Heart left ventricle (tissue), 16 donors: Measurements from ENCODE around the gene ISL2. TPM values are rescaled to one million over a fixed set of nuclear protein-coding genes. Genes with fewer than 3 reads are reported as not detected.

Experiments
- ATAC-seq, 4 donors: fragments of 200-7000 bp; cut with Tn5 transposase; one replicate each; pipeline ENCODE4 v1.9.1; 2020 to 2022; ENCODE audit warnings: moderate library complexity in 4 of 4, mild to moderate bottlenecking in 3 of 4, moderate number of reproducible peaks in 1 of 4
- DNase-seq, 5 donors: peaks; one replicate each; pipeline ENCODE4 v3.0.0-alpha.2; 2020
- H3K27ac ChIP-seq, 12 donors: fragments of 200-600 bp; sonication (generic) in 4 of 12; one replicate each; pipeline versions ENCODE4 v1.5.0 to v1.8.0; 2016 to 2022; ENCODE audit warnings: mild to moderate bottlenecking in 2 of 12
- H3K27me3 ChIP-seq, 9 donors: fragments of 200-600 bp; sonication (generic) in 2 of 9; one replicate each; pipeline versions ENCODE4 v1.5.1 to v1.8.0; 2016 to 2022; ENCODE audit warnings: mild to moderate bottlenecking in 3 of 9
- H3K36me3 ChIP-seq, 9 donors: fragments of 200-600 bp; sonication (generic) in 2 of 9; one replicate each; pipeline versions ENCODE4 v1.5.0 to v1.8.0; 2018 to 2022; ENCODE audit warnings: mild to moderate bottlenecking in 2 of 9
- H3K4me1 ChIP-seq, 12 donors: fragments of 200-600 bp; sonication (generic) in 4 of 12; one replicate each; pipeline versions ENCODE4 v1.5.0 to v1.8.0; 2016 to 2022; ENCODE audit warnings: mild to moderate bottlenecking in 3 of 12
- H3K4me3 ChIP-seq, 12 donors: fragments of 200-600 bp; sonication (generic) in 4 of 12; one replicate each; pipeline versions ENCODE4 v1.5.0 to v1.8.0; 2017 to 2022; ENCODE audit warnings: mild to moderate bottlenecking in 9 of 12, moderate library complexity in 4 of 12
- H3K9me3 ChIP-seq, 12 donors: fragments of 200-600 bp; sonication (generic) in 4 of 12; one replicate each; pipeline versions ENCODE4 v1.5.0 to v1.8.0; 2016 to 2022; ENCODE audit warnings: mild to moderate bottlenecking in 1 of 12
- CTCF ChIP-seq, 12 donors: fragments of 200-600 bp; sonication (generic) in 4 of 12; IDR thresholded peaks; one replicate each; pipeline versions ENCODE4 v1.5.0 to v1.8.0; 2018 to 2022; ENCODE audit warnings: antibody characterized with exemption in 12 of 12, mild to moderate bottlenecking in 5 of 12
- POLR2A ChIP-seq, 2 donors: fragments of 450-650 bp; IDR thresholded peaks; one replicate each; pipeline ENCODE4 v1.6.1; 2017; ENCODE audit warnings: antibody characterized with exemption in 2 of 2, mild to moderate bottlenecking in 2 of 2, moderate library complexity in 2 of 2
- WGBS, 4 donors: extraction: QIAGEN DNeasy Blood & Tissue Kit in 2 of 4; methylation state at CpG; one replicate each; pipeline versions ENCODE4 v1.1.5 to v1.1.7; 2013 to 2018; 5-methylcytosine and 5-hydroxymethylcytosine counted together
- intact Hi-C, 10 donors: fragments of 100-400 bp; cut with DNase I; formaldehyde crosslinking; loops; one replicate each; pipeline versions ENCODE4 v1.11.1 to v1.14.2; 2022
- polyA plus RNA-seq, 2 donors: library from polyadenylated mRNA; stranded (reverse); fragments of 200-250 nt; gene quantifications; one replicate each; pipeline ENCODE4 v1.2.3, GENCODE V29; 2013
- total RNA-seq, 9 donors: library from RNA; depleted of rRNA in 2 of 9; stranded (reverse); fragments of >200 nt in 2 of 9; fragmentation: NEBNext Ultra II Directional in 3 of 9; extraction: Animal tissue kit (Norgen Biotek cat#: 25700) in 3 of 9; gene quantifications; one replicate each; pipeline versions ENCODE4 v1.1.0 to v1.2.4, GENCODE V29; 2016 to 2023
- donor health status: ischemic (EF 13 %, LVEDD 7.1; RV severe dilation, severe dysfunction).
- donor health status: healthy with polysubstance abuse.
- donor health status: DM: no; HTN: yes; CAD: no.
- donor health status: DM: no; HTN: no; CAD: no.
- donor health status: ischemic (EF 25% LVEDD 6.9; RV normal size, moderate dysfunction).
- donor health status: ischemic (EF 25% LVEDD 5.7; RV mildly dilated, moderate dysfunction).
- donor health status: healthy.
- donor health status: DM: yes; HTN: yes; CAD: no.
- donor health status: ischemic (EF 35%, LVEDD 5.7; RV mildly dilated, moderate dysfunction).
- donor health status: nonischemic (EF 11% LVEDD 7.7; RV severe dilation, severe dysfunction).
- donor health status: DM: yes; HTN: yes; CAD: no.
- donor health status: PGD.
- donor health status: ischemic (EF 29% LVEDD 5.4; RV normal size, mild dysfunction).
- donor health status: nonischemic (EF 23%, LVEDD 6.1; RV moderate dilation, normal function).

The ISL2 gene
- total and polyA plus RNA-seq, 11 donors, result not detected

- H3K9me3 ChIP-seq, result no peaks in the 10 kb centered on the region
- ATAC-seq, result no peak
These were observed 16.5 kb downstream of the ISL2 start for GRCh38 chr15:76353023-76353577.

GRCh38 chr15:76353903-76354302 is 17.3 kb downstream of the ISL2 start:
- H3K9me3 ChIP-seq, result no peaks in the 10 kb centered on the region
- no peak for TF ChIP-seq CTCF (IDR thresholded peaks at IDR 0.05)
- no peak for TF ChIP-seq POLR2A (IDR thresholded peaks at IDR 0.05)

More at GRCh38 chr15:76353023-76353577, 16.5 kb downstream of the ISL2 start:
- Histone ChIP-seq H3K27me3 (peaks cover 0 to 15% (median 7%) of the 10 kb centered on the region in 9 donors), H3K36me3 (peaks cover 0 to 21% (median 0%) of the 10 kb centered on the region in 9 donors), H3K4me3 (no peak overlapping the region), H3K4me1 (no peaks in the 10 kb centered on the region), H3K27ac (no peak overlapping the region)
- DNase-seq, result no peak
- TF ChIP-seq CTCF (IDR thresholded peaks at IDR 0.05) (no peak), POLR2A (IDR thresholded peaks at IDR 0.05) (no peak)
- 94 to 100% (median 96%) methylated on average over 1 of the region's 1 CpG for WGBS, 4 donors
- intact Hi-C loops, result no loop called here

GRCh38 chr15:76354823-76355440 is 18.4 kb downstream of the ISL2 start:
- Histone ChIP-seq H3K4me3 (no peak overlapping the region), H3K4me1 (no peaks in the 10 kb centered on the region), H3K9me3 (no peaks in the 10 kb centered on the region), H3K36me3 (peaks cover 0 to 24% (median 0%) of the 10 kb centered on the region in 9 donors), H3K27ac (no peak overlapping the region), H3K27me3 (no peaks in the 10 kb centered on the region)
- DNase-seq (no peak), ATAC-seq (no peak)
- TF ChIP-seq POLR2A (IDR thresholded peaks at IDR 0.05) (no peak), CTCF (IDR thresholded peaks at IDR 0.05) (no peak)
- WGBS, 4 donors, result 93 to 96% (median 94%) methylated on average over 3 of the region's 3 CpGs
- intact Hi-C loops, result no loop called here

More at GRCh38 chr15:76353903-76354302, 17.3 kb downstream of the ISL2 start:
- H3K27ac ChIP-seq, result no peak overlapping the region
- peaks cover 0 to 7% (median under 1%) of the 10 kb centered on the region in 9 donors for H3K27me3 ChIP-seq
- no peak for DNase-seq
- ATAC-seq, result no peak
- H3K36me3 ChIP-seq, result peaks cover 0 to 21% (median 0%) of the 10 kb centered on the region in 9 donors
- intact Hi-C loops, result no loop called here
- WGBS, 4 donors, result 92 to 97% (median 96%) methylated on average over 10 of the region's 10 CpGs
- H3K4me1 ChIP-seq, result no peaks in the 10 kb centered on the region
- H3K4me3 ChIP-seq, result no peak overlapping the region

GRCh38 chr15:76358453-76358852 is 21.9 kb downstream of the ISL2 start:
- no peak for ATAC-seq
- 96 to 100% (median 98%) methylated on average over 3 of the region's 3 CpGs for WGBS, 4 donors
- intact Hi-C loops, result no loop called here
- TF ChIP-seq POLR2A (IDR thresholded peaks at IDR 0.05) (no peak), CTCF (IDR thresholded peaks at IDR 0.05) (no peak)
- H3K9me3 ChIP-seq, result no peaks in the 10 kb centered on the region
- no peaks in the 10 kb centered on the region for H3K4me1 ChIP-seq
- no peak overlapping the region for H3K4me3 ChIP-seq
- no peaks in the 10 kb centered on the region for H3K27me3 ChIP-seq
- no peak overlapping the region for H3K27ac ChIP-seq
- peaks cover 0 to 8% (median 0%) of the 10 kb centered on the region in 9 donors for H3K36me3 ChIP-seq
- DNase-seq, result no peak
